Omental fat pad (tissue), 4 donors: ENCODE measurements around the gene BICRA. TPM values are rescaled to one million over a fixed set of nuclear protein-coding genes. Genes with fewer than 3 reads are reported as not detected.
"Not testable (repeated sequence)": the region's sequence is repeated elsewhere in the genome, so short reads cannot be mapped to it uniquely, and the experiment has no call there.

Source experiments
- ATAC-seq: fragments of 150-250 bp; one replicate; pipeline ENCODE4 v1.9.1; 2016; ENCODE audit warnings: mild to moderate bottlenecking, moderate library complexity; ENCODE audit not compliant: low FRiP score
- DNase-seq: peaks from one replicate; pipeline ENCODE4 v3.0.0-alpha.2; 2019; ENCODE audit warnings: low spot score
- total RNA-seq, 4 donors: library from RNA; depleted of rRNA; stranded (reverse); fragments of >200 nt; gene quantifications; one replicate each; pipeline ENCODE4 v1.1.0, GENCODE V29; 2016
- TF ChIP-seq, protein P1 (sequence below), 3 donors: fragments of 450-650 bp; IDR thresholded peaks; one replicate each; pipeline ENCODE4 v1.5.1; 2016 to 2017; ENCODE audit warnings: antibody characterized with exemption in 3 of 3, mild to moderate bottlenecking in 3 of 3, moderate library complexity in 2 of 3

BICRA gene
- total RNA-seq, 4 donors from 2014 or later = 3.2 to 20.3 (median 6.8) TPM

DNA sequence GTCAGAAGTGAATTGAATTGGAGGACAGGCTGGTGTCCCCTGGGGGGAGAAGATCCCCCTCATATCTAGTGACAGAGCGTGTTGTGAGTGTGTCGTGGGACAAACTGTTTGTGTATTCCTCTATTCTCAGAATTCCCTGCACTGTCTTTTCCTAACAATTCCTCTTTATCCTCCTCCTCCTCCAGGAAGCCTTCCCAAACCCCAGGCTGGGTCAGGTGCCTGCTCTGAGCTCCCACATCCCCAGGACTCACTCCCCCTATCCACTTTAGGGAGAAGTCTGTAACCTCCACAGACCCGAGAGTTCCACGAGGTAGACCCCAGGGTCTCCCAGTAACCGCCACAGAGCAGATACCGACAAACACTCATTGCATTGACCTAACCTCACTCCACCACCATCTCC lies 15.1 kb upstream of the BICRA start:
- no peak for ATAC-seq
- TF ChIP-seq, protein P1, sequence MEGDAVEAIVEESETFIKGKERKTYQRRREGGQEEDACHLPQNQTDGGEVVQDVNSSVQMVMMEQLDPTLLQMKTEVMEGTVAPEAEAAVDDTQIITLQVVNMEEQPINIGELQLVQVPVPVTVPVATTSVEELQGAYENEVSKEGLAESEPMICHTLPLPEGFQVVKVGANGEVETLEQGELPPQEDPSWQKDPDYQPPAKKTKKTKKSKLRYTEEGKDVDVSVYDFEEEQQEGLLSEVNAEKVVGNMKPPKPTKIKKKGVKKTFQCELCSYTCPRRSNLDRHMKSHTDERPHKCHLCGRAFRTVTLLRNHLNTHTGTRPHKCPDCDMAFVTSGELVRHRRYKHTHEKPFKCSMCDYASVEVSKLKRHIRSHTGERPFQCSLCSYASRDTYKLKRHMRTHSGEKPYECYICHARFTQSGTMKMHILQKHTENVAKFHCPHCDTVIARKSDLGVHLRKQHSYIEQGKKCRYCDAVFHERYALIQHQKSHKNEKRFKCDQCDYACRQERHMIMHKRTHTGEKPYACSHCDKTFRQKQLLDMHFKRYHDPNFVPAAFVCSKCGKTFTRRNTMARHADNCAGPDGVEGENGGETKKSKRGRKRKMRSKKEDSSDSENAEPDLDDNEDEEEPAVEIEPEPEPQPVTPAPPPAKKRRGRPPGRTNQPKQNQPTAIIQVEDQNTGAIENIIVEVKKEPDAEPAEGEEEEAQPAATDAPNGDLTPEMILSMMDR (IDR thresholded peaks at IDR 0.05) = no peak

DNA sequence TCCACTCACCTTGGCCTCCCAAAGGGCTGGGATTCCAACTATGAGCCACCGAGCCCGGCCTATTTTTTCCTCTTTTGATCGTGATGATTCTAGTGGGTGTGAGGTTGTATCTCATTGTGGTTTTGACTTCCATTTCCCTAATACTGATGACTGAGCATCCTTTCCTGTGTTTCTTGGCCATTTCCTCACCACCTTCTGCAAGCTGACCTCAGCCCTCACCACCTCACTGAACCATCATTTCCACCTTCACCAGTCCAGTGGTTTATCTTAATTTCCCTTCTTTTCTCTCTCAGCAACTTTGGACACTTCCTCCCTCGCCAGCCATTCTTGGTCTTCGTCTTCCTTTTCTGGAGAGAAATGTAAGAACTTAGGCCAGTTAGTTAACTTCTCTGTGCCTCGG lies 13.0 kb upstream of the BICRA start:
- TF ChIP-seq, protein P1 (IDR thresholded peaks at IDR 0.05) = no peak
- no peak for ATAC-seq
- no peak for DNase-seq

More for the DNA sequence above, 15.1 kb upstream of the BICRA start:
- DNase-seq = no peak

DNA sequence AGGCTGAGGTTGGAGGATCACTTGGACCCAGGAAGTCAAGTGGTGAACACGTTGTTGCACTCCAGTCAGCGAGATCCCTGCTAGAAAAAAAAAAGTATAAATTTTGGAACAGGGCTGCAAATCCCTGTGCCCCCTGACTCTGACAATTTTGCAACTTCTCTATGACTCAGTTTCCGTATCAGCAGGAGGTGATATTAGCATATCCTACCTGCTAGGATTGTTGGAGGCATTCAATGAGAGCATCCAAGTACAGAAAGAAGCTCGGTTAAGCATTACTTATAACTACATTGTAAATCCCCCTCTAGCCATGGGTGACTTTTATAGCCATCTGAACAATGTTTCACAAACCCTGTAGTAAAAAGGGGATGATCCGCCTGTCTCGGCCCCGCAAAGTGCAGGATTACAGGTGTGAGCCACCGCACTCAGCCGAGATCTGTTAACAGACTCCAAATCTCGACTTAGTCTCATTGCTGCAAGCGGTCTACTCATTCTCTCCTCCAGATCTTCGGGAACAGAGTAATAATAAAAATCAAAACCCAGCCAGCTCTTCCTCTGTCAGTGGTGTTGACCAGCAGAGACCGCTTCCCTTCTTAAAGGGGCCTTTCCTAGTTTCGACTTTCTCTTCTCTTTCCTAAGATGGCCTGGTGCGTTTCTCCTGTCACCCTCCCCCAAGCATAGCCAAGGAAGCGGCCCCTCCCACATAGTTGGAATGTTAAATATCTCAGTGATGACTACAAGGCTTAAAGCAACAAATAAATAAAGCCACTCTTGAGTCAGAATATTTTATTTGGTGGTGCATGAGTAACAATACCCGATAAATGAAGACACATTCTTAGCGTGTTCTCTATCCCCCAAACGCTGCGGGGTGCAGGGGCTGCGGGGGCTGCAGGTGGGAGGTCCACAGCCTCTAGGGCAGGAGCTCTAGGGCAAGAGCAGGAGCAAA lies 10.3 kb upstream of the BICRA start:
- DNase-seq (no peak), ATAC-seq (peak; percentile 74)
- TF ChIP-seq, protein P1 (IDR thresholded peaks at IDR 0.05) = no peak

DNA sequence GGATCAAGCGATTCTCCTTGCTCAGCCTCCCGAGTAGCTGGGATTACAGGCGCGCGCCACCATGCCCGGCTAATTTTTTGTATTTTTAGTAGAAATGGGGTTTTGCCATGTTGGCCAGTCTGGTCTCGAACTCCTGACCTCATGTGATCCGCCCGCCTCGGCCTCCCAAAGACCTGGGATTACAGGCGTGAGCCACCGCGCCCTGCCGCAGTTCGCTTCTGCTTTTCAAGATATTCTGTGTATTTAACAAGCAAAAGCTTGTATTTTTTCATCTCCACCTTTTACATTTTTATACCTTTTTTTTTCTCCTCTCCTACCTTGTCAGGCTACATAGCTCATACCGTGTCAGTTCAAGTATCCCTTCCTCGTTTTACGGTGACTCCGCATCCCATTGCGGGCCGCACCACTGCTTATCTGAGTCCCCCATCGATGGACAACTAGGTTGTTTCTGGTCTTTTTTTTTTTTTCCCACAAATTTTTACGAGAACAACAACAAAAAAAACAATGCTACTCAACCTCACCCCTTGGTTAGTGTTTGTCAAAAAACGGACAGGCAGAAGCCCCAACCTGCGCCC lies 9.2 kb upstream of the BICRA start:
- ATAC-seq, DNase-seq: not testable (repeated sequence)

DNA sequence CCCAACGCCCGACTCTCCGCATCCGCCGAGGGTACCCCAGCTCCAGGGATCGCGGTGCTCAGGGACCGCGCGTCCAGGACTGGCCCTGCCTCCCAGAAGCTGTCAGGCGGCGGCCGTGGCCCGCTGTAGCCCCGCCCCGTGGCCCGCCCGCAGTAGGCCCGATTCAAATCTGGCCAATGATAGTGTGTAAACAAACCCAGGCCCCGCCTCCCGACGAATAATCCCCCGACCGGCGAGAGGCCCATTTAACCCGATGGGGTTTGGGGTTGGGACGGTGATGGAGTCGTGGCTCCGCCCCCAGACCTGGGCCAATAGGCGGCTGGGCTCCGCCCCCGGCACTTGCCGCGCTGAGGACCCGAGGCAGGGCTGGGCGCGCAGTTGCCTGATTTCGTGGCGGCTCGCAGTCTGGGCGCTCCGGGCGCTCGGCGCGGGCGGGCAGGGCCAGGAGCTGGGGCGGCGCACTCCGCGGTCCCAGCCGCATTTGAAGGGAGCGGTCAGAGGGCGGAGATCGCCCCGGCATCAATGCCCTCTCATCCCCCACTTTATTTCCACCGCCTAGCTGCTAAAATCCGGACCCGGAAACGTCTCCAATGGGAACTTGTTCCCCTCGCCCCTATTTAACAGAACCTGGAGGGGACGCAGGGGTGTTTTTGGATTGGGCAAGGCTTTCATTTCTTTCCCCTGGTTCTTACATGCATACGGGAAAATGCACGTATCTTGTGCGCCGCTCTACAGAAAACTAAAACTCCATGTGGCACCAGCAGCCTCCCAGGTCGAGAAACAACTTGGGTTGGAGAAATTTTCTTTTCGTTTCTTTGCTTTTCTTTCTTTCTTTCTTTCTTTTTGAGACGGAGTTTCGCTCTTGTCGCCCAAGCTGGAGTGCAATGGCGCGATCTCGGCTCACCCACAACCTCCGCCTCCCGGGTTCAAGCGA lies 8.4 kb upstream of the BICRA start:
- TF ChIP-seq, protein P1 (IDR thresholded peaks at IDR 0.05) = no peak
- peak; percentile 97 for DNase-seq
- peak; percentile 98 for ATAC-seq

DNA sequence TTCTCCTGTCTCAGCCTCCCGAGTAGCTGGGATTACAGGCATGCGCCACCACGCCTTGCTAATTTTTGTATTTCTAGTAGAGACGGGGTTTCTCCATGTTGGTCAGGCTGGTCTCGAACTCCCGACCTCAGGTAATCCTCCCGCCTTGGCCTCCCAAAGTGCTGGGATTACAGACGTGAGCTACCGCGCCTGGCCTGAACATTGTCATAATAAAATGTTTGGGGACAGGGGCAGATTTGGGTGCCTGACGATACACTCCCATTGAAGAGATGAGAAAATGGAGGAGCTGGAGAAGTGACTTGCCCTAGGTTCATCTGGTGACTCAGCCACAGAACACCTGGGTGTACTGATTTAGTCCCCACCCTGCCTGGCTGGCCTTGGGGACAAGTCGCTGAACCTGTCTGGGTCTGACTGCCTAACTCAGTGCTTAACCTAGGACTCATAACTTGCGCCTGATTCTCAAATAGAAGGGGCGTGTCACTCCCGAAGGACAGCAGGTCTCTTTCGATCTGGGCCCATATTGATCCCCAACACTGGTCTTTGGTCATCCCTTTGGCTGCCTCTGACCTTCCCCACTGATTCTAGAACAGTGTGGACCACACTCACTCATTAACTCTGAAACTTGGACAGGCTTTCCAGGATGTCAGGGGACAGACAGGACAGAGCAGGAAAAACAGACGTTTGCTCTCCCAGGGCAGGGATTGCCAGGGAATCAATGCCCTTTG lies 7.6 kb upstream of the BICRA start:
- no peak for ATAC-seq
- DNase-seq = no peak
- TF ChIP-seq, protein P1 (IDR thresholded peaks at IDR 0.05) = no peak
